Gastrocnemius medialis (tissue), 4 donors: ENCODE data around the gene CTIF. TPM values are rescaled to one million over a fixed set of nuclear protein-coding genes. Genes with fewer than 3 reads are reported as not detected.

Experiments used
- ATAC-seq, 2 donors: fragments of 150-250 bp; one replicate each; pipeline ENCODE4 v1.9.1; 2016
- DNase-seq, 2 donors: peaks; one replicate each; pipeline ENCODE4 v3.0.0-alpha.2; 2019
- H3K27ac ChIP-seq, 4 donors: fragments of 200-600 bp; sonication (generic); 1 replicate in 1 of 4; 2 replicates in 3 of 4; pipeline ENCODE4 v1.5.1; 2016 to 2018; ENCODE audit warnings: mild to moderate bottlenecking in 2 of 4, moderate library complexity in 1 of 4
- H3K27me3 ChIP-seq, 3 donors: fragments of 200-600 bp; sonication (generic) in 2 of 3; 1 replicate in 1 of 3; 2 replicates in 2 of 3; pipeline versions ENCODE4 v1.5.1 to v1.6.0; 2016 to 2019; ENCODE audit warnings: mild to moderate bottlenecking in 1 of 3, moderate library complexity in 1 of 3
- H3K36me3 ChIP-seq, 2 donors: fragments of 200-600 bp; sonication (generic) in 1 of 2; one replicate each; pipeline ENCODE4 v1.5.1; 2017 to 2018
- H3K4me1 ChIP-seq, 2 donors: fragments of 200-600 bp; sonication (generic) in 1 of 2; one replicate each; pipeline ENCODE4 v1.5.1; 2016 to 2017; ENCODE audit warnings: mild to moderate bottlenecking in 2 of 2
- H3K4me3 ChIP-seq, 4 donors: fragments of 200-600 bp; sonication (generic) in 3 of 4; 1 replicate in 1 of 4; 2 replicates in 3 of 4; pipeline ENCODE4 v1.5.1; 2016 to 2019; ENCODE audit warnings: mild to moderate bottlenecking in 2 of 4
- H3K9me3 ChIP-seq, 3 donors: fragments of 200-600 bp; sonication (generic) in 2 of 3; 1 replicate in 1 of 3; 2 replicates in 2 of 3; pipeline ENCODE4 v1.5.1; 2016 to 2019
- POLR2A ChIP-seq, 2 donors: fragments of 450-650 bp; IDR thresholded peaks; one replicate each; pipeline ENCODE4 v1.6.1; 2017; ENCODE audit warnings: antibody characterized with exemption in 2 of 2, mild to moderate bottlenecking in 2 of 2, moderate library complexity in 2 of 2
- in situ Hi-C, 4 donors: fragments of 200-750 bp; cut with MboI; loops; one replicate each; pipeline versions ENCODE4 v1.15.0 to v1.8.0; 2017; ENCODE audit warnings: low sequenced_read_pairs in 4 of 4
- intact Hi-C: fragments of 100-400 bp; cut with DNase I; formaldehyde crosslinking; loops from one replicate; pipeline ENCODE4 v1.15.1; 2023; ENCODE audit warnings: low total_unique reads
- total RNA-seq, 4 donors: library from RNA; depleted of rRNA; stranded (reverse); fragments of >200 nt; gene quantifications; one replicate each; pipeline versions ENCODE4 v1.1.0 to v1.2.3, GENCODE V29; 2016
- TF ChIP-seq, protein P1 (sequence below), 5 experiments: fragments of 450-650 bp in 3 of 5; fragments of 200-600 bp in 2 of 5; sonication (generic) in 2 of 5; IDR thresholded peaks in 4 of 5; conservative IDR thresholded peaks in 1 of 5; 1 replicate in 4 of 5; 2 replicates in 1 of 5; pipeline ENCODE4 v1.5.1; 2016 to 2019; ENCODE audit warnings: antibody characterized with exemption in 5 of 5, mild to moderate bottlenecking in 3 of 5, moderate library complexity in 3 of 5

The CTIF gene
- total RNA-seq, 4 donors from 2014 or later = 20.2 to 35.4 (median 23.1) TPM

- ATAC-seq (no peak), DNase-seq (no peak)
- intact Hi-C loops = no loop called here
- Histone ChIP-seq H3K27ac (no peak overlapping the region), H3K9me3 (no peaks in the 10 kb centered on the region), H3K4me1 (peaks cover 3 to 14% of the 10 kb centered on the region in 2 donors), H3K27me3 (no peaks in the 10 kb centered on the region), H3K36me3 (peaks cover 0 to 13% of the 10 kb centered on the region in 2 donors), H3K4me3 (no peak overlapping the region)
- in situ Hi-C loops = loop anchor here in 1 of 4 donors (10.0 kb wide), 1 partner anchor 194 kb away; no protein-coding TSS in a partner anchor
- TF ChIP-seq POLR2A (IDR thresholded peaks at IDR 0.05) = no peak
- TF ChIP-seq, protein P1, sequence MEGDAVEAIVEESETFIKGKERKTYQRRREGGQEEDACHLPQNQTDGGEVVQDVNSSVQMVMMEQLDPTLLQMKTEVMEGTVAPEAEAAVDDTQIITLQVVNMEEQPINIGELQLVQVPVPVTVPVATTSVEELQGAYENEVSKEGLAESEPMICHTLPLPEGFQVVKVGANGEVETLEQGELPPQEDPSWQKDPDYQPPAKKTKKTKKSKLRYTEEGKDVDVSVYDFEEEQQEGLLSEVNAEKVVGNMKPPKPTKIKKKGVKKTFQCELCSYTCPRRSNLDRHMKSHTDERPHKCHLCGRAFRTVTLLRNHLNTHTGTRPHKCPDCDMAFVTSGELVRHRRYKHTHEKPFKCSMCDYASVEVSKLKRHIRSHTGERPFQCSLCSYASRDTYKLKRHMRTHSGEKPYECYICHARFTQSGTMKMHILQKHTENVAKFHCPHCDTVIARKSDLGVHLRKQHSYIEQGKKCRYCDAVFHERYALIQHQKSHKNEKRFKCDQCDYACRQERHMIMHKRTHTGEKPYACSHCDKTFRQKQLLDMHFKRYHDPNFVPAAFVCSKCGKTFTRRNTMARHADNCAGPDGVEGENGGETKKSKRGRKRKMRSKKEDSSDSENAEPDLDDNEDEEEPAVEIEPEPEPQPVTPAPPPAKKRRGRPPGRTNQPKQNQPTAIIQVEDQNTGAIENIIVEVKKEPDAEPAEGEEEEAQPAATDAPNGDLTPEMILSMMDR (IDR thresholded peaks at IDR 0.05 in 4 of 5, conservative IDR thresholded peaks at IDR 0.05 in 1 of 5) = no peak
Observed at GRCh38 chr18:48669180-48669675, 130.4 kb downstream of the CTIF start.

- TF ChIP-seq POLR2A (IDR thresholded peaks at IDR 0.05) = no peak
- TF ChIP-seq, protein P1 (IDR thresholded peaks at IDR 0.05 in 4 of 5, conservative IDR thresholded peaks at IDR 0.05 in 1 of 5) = no peak
- H3K27me3 ChIP-seq = no peaks in the 10 kb centered on the region
- intact Hi-C loops (loop anchor here (10.0 kb wide), 2 partner anchors 285 to 745 kb away; partner anchors contain the start of gene SMAD7), in situ Hi-C loops (loop anchor here in 3 of 4 donors (10.0 kb wide), 2 partner anchors 195 to 505 kb away; no protein-coding TSS in a partner anchor)
- peaks cover 3 to 12% of the 10 kb centered on the region in 2 donors for H3K4me1 ChIP-seq
- H3K4me3 ChIP-seq = no peak overlapping the region
- ATAC-seq = no peak
- H3K27ac ChIP-seq = no peak overlapping the region
- H3K36me3 ChIP-seq = peaks cover 0 to 13% of the 10 kb centered on the region in 2 donors
- no peaks in the 10 kb centered on the region for H3K9me3 ChIP-seq
- DNase-seq = no peak
Observed at GRCh38 chr18:48669991-48670750, 131.3 kb downstream of the CTIF start.

DNA sequence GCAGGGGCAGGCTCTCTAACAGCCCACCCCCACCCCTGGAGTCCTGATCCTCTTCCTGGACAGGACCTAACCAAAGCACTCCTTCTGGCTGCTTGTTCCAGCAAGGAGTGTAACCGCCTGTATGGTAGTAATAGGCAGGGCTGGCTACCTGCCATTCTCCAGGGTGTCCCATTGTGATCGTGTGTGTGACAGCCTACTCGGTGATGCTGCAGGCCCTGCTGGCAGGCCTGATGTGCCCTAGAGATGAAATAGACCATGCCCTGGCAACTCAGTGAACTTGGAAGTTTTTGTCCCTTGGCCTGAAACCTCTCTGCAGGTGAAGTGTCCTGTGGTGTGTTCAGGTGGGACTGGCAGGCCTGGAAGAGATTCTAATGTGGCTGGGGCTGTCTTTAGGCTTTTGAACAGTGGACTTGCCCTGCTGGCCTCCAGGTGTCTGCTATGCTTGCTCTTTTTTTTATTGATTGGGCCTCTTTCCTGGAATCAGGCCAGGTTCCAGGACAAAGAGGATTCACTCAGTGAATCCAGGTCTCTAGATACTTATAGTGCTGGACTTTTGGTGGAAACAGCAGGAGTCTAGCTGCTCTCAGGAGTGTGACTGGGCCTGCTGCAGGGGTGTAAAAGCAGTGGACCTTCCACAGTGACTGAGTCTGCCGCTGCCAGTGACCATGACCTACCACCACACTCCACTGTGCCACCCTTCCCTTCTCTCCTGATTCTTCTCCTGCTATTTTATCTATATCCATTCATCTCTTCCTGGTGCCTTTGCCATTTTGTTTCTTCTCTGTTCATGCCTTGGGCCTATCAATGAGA lies 132.1 kb downstream of the CTIF start:
- Histone ChIP-seq H3K27me3 (no peaks in the 10 kb centered on the region), H3K27ac (no peak overlapping the region), H3K4me1 (peaks cover 7 to 14% of the 10 kb centered on the region in 2 donors), H3K9me3 (no peaks in the 10 kb centered on the region), H3K36me3 (peaks cover 0 to 13% of the 10 kb centered on the region in 2 donors), H3K4me3 (no peak overlapping the region)
- TF ChIP-seq, protein P1 (IDR thresholded peaks at IDR 0.05 in 4 of 5, conservative IDR thresholded peaks at IDR 0.05 in 1 of 5) = no peak
- TF ChIP-seq POLR2A (IDR thresholded peaks at IDR 0.05) = no peak
- no peak for DNase-seq
- in situ Hi-C loops = loop anchor here in 3 of 4 donors (10.0 kb wide), 1 partner anchor 504 kb away; no protein-coding TSS in a partner anchor
- ATAC-seq = no peak
- intact Hi-C loops = loop anchor here (10.0 kb wide), 2 partner anchors 284 to 744 kb away; partner anchors contain the start of gene SMAD7

DNA sequence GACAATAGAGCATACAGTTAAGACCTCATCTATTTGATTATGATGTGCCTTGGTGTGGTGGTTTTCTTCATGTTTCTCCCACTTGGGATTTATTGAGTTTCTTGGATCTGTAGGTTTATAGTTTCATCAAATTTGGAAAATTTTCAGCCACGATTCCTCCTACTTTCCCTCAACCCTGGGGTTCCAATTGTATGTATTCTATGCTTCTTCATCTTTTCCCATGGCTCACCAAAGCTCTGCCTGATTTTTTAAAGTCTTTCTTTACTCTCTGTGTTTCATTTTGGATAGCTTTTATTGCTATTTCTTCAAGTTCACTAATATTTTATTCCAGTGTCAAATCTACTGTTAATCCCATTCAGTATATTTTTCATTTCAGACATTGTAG lies 132.7 kb downstream of the CTIF start:
- in situ Hi-C loops = loop anchor here in 3 of 4 donors (10.0 kb wide), 1 partner anchor 503 kb away; no protein-coding TSS in a partner anchor
- intact Hi-C loops = loop anchor here (10.0 kb wide), 2 partner anchors 283 to 743 kb away; partner anchors contain the start of gene SMAD7
- Histone ChIP-seq H3K27ac (no peak overlapping the region), H3K9me3 (no peaks in the 10 kb centered on the region), H3K27me3 (no peaks in the 10 kb centered on the region), H3K4me3 (no peak overlapping the region), H3K4me1 (peaks cover 11 to 13% of the 10 kb centered on the region in 2 donors), H3K36me3 (peaks cover 0 to 13% of the 10 kb centered on the region in 2 donors)
- ATAC-seq (no peak), DNase-seq (no peak)
- TF ChIP-seq POLR2A (IDR thresholded peaks at IDR 0.05) = no peak
- TF ChIP-seq, protein P1 (IDR thresholded peaks at IDR 0.05 in 4 of 5, conservative IDR thresholded peaks at IDR 0.05 in 1 of 5) = no peak
